GM12873 (cell line): ENCODE data around the gene EFCAB6.

Experiments
- CTCF ChIP-seq: IDR thresholded peaks from 2 replicates; pipeline ENCODE4 v1.5.1; 2012; ENCODE audit warnings: low read depth, mild to moderate bottlenecking, moderate library complexity, low read length, control low read depth; ENCODE audit not compliant: insufficient read depth; ENCODE audit errors: missing control alignments

EFCAB6 gene

GRCh38 chr22:43731988-43732387, 80.1 kb downstream of the EFCAB6 start:
- no peak for TF ChIP-seq CTCF

- no peak for TF ChIP-seq CTCF
These were observed 85.1 kb downstream of the EFCAB6 start for GRCh38 chr22:43726964-43727543.

GRCh38 chr22:43726322-43726721, 85.8 kb downstream of the EFCAB6 start:
- no peak for TF ChIP-seq CTCF

GRCh38 chr22:43723816-43724215, 88.3 kb downstream of the EFCAB6 start:
- TF ChIP-seq CTCF = no peak

GRCh38 chr22:43722444-43722843, 89.7 kb downstream of the EFCAB6 start:
- TF ChIP-seq CTCF = no peak

- no peak for TF ChIP-seq CTCF
These were observed 91.4 kb downstream of the EFCAB6 start for GRCh38 chr22:43720716-43721115.

- no peak for TF ChIP-seq CTCF
These were observed 98.0 kb downstream of the EFCAB6 start for GRCh38 chr22:43714104-43714503.

- TF ChIP-seq CTCF = no peak
These were observed 100.4 kb downstream of the EFCAB6 start for GRCh38 chr22:43711681-43712080.
